ENCODE measurements around the gene MFSD12.

DNA sequence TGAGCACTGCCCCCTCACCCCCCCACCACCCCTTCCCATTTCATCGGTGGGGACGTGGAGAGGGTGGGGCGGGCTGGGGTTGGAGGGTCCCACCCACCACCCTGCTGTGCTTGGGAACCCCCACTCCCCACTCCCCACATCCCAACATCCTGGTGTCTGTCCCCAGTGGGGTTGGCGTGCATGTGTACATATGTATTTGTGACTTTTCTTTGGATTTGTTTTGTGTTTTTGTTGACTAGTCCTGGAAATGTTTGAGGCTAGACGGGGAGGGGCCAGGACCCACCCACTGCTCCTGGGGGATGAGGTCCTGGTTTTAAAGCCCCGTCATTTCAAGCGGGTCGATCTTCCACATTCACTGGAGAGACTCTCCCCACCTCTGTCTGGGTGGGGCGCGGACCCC is 21.4 kb downstream of the MFSD12 start:
- TF ChIP-seq, protein P1, sequence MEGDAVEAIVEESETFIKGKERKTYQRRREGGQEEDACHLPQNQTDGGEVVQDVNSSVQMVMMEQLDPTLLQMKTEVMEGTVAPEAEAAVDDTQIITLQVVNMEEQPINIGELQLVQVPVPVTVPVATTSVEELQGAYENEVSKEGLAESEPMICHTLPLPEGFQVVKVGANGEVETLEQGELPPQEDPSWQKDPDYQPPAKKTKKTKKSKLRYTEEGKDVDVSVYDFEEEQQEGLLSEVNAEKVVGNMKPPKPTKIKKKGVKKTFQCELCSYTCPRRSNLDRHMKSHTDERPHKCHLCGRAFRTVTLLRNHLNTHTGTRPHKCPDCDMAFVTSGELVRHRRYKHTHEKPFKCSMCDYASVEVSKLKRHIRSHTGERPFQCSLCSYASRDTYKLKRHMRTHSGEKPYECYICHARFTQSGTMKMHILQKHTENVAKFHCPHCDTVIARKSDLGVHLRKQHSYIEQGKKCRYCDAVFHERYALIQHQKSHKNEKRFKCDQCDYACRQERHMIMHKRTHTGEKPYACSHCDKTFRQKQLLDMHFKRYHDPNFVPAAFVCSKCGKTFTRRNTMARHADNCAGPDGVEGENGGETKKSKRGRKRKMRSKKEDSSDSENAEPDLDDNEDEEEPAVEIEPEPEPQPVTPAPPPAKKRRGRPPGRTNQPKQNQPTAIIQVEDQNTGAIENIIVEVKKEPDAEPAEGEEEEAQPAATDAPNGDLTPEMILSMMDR (IDR thresholded peaks at IDR 0.05; ENCODE audit: insufficient read depth, low read length, poor library complexity, severe bottlenecking) = no peak
- no peak for TF ChIP-seq EZH2phosphoT487 (conservative IDR thresholded peaks at IDR 0.05; ENCODE audit: low read length)
